GM12875 (cell line): ENCODE results near the gene FAM185A.
"Not testable (repeated sequence)": the region's sequence is repeated elsewhere in the genome, so short reads cannot be mapped to it uniquely, and the experiment has no call there.

Source experiments
- H3K4me3 ChIP-seq: one replicate; pipeline ENCODE4 v1.5.1; 2011; ENCODE audit warnings: low read depth, low read length, control low read depth
- TF ChIP-seq, protein P1 (sequence below): IDR thresholded peaks from 2 replicates; pipeline ENCODE4 v1.5.1; 2011; ENCODE audit warnings: low read depth, mild to moderate bottlenecking, control low read depth, inconsistent platforms, low read length, moderate library complexity, borderline replicate concordance; ENCODE audit not compliant: insufficient read depth

Gene FAM185A

DNA sequence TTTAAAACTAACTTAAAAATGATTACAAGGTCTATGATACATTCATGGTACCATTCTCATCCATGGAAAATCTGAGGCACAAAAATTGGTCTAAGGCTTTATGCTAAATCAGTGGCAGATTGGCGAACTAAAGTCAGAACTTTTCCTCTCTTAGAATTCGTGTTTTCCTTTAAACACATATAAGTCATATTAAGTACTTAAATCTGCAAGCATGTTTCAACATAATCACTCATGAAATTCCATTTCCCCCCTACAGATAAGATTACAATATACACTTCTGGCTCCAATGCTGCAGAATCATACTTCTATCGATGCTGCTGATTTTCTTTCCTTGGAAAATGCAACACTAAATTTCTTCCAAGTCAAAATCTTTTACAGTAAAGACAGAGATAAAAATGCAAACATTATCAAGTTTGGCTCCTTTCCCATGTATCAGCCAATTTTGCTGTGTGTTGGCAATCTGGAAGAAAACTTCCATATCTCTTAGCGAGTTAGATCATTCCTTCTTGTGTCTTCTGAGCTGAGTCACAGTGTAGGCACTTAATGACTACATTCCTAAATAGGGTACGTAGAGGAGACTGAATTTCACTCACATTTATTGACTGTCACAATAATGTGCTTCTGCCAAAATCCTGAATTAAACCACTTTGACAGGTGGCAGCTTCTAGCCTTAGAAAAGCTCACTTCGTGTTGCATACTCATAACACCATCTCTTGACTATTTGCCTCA, 87.6 kb downstream of the FAM185A start:
- no peak overlapping the region for H3K4me3 ChIP-seq
- TF ChIP-seq, protein P1, sequence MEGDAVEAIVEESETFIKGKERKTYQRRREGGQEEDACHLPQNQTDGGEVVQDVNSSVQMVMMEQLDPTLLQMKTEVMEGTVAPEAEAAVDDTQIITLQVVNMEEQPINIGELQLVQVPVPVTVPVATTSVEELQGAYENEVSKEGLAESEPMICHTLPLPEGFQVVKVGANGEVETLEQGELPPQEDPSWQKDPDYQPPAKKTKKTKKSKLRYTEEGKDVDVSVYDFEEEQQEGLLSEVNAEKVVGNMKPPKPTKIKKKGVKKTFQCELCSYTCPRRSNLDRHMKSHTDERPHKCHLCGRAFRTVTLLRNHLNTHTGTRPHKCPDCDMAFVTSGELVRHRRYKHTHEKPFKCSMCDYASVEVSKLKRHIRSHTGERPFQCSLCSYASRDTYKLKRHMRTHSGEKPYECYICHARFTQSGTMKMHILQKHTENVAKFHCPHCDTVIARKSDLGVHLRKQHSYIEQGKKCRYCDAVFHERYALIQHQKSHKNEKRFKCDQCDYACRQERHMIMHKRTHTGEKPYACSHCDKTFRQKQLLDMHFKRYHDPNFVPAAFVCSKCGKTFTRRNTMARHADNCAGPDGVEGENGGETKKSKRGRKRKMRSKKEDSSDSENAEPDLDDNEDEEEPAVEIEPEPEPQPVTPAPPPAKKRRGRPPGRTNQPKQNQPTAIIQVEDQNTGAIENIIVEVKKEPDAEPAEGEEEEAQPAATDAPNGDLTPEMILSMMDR: no peak

DNA sequence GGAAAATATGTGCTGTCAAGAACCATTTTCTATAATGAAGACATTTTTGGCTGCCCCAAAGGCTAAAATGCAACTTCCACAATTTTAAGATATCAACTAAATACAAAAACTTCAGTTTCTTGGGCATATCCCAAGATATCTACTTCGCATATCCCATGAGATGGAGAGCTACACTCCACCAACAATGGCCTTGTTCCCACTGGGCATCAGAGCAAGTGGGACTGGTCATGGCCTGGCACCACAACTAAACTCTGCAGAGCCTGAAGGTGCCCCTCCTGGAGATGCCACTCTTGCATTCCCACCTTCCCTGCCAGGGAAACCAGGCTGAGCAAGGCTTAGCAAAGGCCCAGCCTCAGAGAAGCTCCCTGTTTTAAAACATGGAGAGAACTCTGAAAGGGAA, 88.2 kb downstream of the FAM185A start:
- no peak overlapping the region for H3K4me3 ChIP-seq

DNA sequence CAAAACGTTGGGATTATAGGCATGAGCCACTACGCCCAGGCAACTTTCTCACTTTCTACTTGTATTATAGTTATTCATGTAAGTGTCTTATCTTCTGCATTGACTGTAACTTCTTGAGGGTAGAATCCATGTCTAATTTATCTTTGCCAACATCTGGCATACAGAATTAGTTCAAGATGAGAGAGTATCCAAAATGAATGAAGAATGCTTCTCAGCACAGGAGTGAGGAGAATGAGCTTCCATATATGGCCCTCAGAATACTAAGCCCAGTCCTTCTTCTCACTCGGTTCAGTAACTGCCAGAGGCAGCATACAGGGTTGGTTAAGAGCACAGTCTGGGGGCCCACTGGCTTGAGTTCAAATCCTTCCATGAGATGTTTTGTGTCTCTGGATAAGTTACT, 89.0 kb downstream of the FAM185A start:
- TF ChIP-seq, protein P1: no peak
- no peak overlapping the region for H3K4me3 ChIP-seq

More for the DNA sequence above, 88.2 kb downstream of the FAM185A start:
- TF ChIP-seq, protein P1: no peak

DNA sequence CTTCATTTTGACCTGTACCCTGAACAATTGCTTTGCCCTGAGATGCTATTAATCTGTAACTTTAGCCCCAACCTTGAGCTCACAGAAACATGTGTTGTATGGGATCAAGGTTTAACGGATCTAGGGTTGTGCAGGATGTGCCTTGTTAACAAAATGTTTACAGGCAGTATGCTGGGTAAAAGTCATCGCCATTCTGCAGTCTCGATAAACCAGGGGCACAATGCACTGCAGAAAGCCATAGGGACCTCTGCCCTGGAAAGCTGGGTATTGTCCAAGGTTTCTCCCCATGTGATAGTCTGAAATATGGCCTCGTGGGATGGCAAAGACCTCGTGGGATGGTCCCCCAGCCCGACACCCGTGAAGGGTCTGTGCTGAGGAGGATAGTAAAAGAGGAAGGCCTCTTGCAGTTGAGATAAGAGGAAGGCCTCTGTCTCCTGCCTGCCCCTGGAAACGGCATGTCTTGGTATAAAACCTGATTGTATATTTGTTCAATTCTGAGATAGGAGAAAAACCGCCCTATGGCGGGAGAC, 89.8 kb downstream of the FAM185A start:
- H3K4me3 ChIP-seq: not testable (repeated sequence)

DNA sequence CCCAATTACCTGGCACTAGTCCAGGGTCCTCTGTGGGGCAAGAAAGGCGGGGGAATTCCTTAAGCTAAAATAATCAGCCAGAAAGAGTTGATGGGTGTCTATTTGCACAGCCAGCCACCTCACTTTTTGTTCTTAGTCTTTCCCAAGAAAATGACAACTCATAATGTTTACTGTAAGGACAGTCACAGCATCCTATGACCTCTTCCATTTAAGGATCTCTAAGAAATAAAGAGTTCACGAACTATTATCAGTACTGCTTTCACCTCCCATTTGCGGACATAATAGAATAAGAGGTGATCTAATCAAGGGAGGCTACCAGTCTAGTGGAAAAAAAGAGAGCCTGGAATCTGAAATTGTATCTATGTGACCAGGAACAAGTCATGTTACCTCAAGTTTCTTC, 91.6 kb downstream of the FAM185A start:
- TF ChIP-seq, protein P1: no peak
- H3K4me3 ChIP-seq: no peak overlapping the region

DNA sequence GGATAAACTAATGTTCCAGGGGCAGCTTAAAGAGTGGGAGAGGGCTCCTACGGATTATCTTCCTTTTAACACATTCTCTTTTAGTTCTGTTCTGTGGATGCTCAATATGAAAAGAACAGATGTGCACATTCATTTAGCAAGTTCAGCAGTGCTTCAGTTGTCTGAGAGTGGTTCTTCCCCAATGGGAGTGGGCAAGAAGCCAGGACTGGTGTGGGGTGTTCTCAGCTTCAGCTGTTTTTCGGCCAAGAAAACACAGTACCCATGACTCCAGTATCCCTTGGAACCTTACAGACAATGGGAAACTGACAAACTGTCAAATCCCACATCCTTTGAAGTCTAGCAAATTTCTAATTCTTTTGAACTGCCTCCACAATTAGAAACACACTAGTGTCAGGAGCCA, 92.5 kb downstream of the FAM185A start:
- TF ChIP-seq, protein P1: no peak
- H3K4me3 ChIP-seq: no peak overlapping the region

DNA sequence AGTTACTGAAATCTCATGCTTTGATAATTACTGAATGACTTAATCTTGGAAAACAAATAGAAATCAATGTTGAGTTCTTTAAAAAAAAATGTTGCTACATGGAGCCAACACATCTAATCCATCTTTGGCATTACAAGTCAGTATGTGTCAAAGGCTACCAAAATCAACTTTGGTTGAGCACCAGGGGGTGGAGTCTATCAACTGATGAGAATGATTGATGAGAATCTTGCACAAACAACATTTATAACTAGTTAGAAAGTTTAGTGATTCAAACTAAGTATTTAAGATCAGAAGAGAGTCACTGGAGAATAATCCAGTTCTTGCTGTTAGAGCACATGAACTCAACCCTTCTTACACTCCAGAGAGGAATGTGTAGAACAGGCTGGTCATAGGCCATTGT, 93.5 kb downstream of the FAM185A start:
- TF ChIP-seq, protein P1: no peak
- no peak overlapping the region for H3K4me3 ChIP-seq
